ENCODE data around the gene SLC24A3. TPM values are rescaled to one million over a fixed set of nuclear protein-coding genes. Genes with fewer than 3 reads are reported as not detected.
A peak's percentile ranks its signal among the peaks of the same experiment; 100 is the strongest.

SLC24A3 gene
- total and polyA plus RNA-seq, 2 of the 13 experiments (the other 11 are each of a cell fraction or from before 2014, with no cell fraction given) = not detected

DNA sequence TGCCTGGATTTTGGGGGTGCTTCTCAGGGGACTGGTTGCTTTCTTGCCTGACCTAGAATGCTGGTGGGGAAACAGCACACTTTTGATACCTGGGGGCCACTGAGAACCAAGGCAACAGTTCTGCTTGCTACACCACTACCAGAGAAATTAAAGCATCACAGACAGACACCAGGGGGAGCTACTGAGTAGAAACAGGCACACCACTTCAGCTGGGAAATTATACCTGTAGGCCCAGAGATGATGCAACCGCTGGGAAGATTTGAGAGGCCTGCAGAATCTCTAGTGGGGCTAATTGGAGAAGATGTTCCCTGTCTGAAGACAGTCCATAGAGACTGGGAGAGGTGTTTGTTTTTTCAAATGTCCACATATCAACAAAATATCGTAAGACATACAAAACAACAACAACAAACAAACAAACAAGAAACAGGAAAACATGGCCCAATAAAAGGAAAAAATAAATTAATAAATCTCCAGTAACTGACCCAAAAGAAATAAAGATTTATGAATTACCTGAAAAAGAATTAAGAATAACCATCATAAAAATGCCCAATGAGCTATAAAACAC, 416.2 kb downstream of the SLC24A3 start (continued):
- TF ChIP-seq, protein P1, sequence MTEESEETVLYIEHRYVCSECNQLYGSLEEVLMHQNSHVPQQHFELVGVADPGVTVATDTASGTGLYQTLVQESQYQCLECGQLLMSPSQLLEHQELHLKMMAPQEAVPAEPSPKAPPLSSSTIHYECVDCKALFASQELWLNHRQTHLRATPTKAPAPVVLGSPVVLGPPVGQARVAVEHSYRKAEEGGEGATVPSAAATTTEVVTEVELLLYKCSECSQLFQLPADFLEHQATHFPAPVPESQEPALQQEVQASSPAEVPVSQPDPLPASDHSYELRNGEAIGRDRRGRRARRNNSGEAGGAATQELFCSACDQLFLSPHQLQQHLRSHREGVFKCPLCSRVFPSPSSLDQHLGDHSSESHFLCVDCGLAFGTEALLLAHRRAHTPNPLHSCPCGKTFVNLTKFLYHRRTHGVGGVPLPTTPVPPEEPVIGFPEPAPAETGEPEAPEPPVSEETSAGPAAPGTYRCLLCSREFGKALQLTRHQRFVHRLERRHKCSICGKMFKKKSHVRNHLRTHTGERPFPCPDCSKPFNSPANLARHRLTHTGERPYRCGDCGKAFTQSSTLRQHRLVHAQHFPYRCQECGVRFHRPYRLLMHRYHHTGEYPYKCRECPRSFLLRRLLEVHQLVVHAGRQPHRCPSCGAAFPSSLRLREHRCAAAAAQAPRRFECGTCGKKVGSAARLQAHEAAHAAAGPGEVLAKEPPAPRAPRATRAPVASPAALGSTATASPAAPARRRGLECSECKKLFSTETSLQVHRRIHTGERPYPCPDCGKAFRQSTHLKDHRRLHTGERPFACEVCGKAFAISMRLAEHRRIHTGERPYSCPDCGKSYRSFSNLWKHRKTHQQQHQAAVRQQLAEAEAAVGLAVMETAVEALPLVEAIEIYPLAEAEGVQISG (CRISPR knock-in tag; IDR thresholded peaks at IDR 0.05) = peak; percentile 46; the same call in 1 of the 2 replicates
- no peak for TF ChIP-seq RARA (CRISPR knock-in tag; IDR thresholded peaks at IDR 0.05)
- TF ChIP-seq, protein P2, sequence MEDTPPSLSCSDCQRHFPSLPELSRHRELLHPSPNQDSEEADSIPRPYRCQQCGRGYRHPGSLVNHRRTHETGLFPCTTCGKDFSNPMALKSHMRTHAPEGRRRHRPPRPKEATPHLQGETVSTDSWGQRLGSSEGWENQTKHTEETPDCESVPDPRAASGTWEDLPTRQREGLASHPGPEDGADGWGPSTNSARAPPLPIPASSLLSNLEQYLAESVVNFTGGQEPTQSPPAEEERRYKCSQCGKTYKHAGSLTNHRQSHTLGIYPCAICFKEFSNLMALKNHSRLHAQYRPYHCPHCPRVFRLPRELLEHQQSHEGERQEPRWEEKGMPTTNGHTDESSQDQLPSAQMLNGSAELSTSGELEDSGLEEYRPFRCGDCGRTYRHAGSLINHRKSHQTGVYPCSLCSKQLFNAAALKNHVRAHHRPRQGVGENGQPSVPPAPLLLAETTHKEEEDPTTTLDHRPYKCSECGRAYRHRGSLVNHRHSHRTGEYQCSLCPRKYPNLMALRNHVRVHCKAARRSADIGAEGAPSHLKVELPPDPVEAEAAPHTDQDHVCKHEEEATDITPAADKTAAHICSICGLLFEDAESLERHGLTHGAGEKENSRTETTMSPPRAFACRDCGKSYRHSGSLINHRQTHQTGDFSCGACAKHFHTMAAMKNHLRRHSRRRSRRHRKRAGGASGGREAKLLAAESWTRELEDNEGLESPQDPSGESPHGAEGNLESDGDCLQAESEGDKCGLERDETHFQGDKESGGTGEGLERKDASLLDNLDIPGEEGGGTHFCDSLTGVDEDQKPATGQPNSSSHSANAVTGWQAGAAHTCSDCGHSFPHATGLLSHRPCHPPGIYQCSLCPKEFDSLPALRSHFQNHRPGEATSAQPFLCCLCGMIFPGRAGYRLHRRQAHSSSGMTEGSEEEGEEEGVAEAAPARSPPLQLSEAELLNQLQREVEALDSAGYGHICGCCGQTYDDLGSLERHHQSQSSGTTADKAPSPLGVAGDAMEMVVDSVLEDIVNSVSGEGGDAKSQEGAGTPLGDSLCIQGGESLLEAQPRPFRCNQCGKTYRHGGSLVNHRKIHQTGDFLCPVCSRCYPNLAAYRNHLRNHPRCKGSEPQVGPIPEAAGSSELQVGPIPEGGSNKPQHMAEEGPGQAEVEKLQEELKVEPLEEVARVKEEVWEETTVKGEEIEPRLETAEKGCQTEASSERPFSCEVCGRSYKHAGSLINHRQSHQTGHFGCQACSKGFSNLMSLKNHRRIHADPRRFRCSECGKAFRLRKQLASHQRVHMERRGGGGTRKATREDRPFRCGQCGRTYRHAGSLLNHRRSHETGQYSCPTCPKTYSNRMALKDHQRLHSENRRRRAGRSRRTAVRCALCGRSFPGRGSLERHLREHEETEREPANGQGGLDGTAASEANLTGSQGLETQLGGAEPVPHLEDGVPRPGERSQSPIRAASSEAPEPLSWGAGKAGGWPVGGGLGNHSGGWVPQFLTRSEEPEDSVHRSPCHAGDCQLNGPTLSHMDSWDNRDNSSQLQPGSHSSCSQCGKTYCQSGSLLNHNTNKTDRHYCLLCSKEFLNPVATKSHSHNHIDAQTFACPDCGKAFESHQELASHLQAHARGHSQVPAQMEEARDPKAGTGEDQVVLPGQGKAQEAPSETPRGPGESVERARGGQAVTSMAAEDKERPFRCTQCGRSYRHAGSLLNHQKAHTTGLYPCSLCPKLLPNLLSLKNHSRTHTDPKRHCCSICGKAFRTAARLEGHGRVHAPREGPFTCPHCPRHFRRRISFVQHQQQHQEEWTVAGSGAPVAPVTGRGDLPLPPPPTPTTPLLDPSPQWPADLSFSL (CRISPR knock-in tag; IDR thresholded peaks at IDR 0.05) = no peak
- TF ChIP-seq SRSF1 (optimal IDR thresholded peaks at IDR 0.05; ENCODE audit: low read depth, low read length) = no peak
- peak; percentile 96 for TF ChIP-seq CEBPB (IDR thresholded peaks at IDR 0.05; ENCODE audit: borderline replicate concordance, low read depth, low read length)
- TF ChIP-seq ZNF772 (CRISPR knock-in tag; IDR thresholded peaks at IDR 0.05) = no peak
- TF ChIP-seq, protein P3, sequence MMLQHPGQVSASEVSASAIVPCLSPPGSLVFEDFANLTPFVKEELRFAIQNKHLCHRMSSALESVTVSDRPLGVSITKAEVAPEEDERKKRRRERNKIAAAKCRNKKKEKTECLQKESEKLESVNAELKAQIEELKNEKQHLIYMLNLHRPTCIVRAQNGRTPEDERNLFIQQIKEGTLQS (CRISPR knock-in tag; IDR thresholded peaks at IDR 0.05) = peak; percentile 94
- TF ChIP-seq YEATS4 (CRISPR knock-in tag; IDR thresholded peaks at IDR 0.05; ENCODE audit: borderline replicate concordance) = 0 out of 2 replicates have a peak, but pooled peaks have one; percentile 40
- TF ChIP-seq ZNF331 (CRISPR knock-in tag; IDR thresholded peaks at IDR 0.05) = peak; percentile 50; the same call in 1 of the 2 replicates
- TF ChIP-seq NKX3-1 (CRISPR knock-in tag; IDR thresholded peaks at IDR 0.05) = 0 out of 2 replicates have a peak, but pooled peaks have one; percentile 17
- TF ChIP-seq MED1 (CRISPR knock-in tag; IDR thresholded peaks at IDR 0.05) = peak; percentile 34; the same call in 1 of the 2 replicates
- TF ChIP-seq SALL1 (CRISPR knock-in tag; IDR thresholded peaks at IDR 0.05) = peak; percentile 25; the same call in 1 of the 2 replicates
- TF ChIP-seq SMARCC2 (IDR thresholded peaks at IDR 0.05) = no peak
- TF ChIP-seq ARNTL (CRISPR knock-in tag; IDR thresholded peaks at IDR 0.05) = no peak
- TF ChIP-seq ZBTB42 (CRISPR knock-in tag; IDR thresholded peaks at IDR 0.05) = no peak
- TF ChIP-seq ZNF670 (CRISPR knock-in tag; IDR thresholded peaks at IDR 0.05; ENCODE audit: borderline replicate concordance) = no peak
- peak; percentile 79 for TF ChIP-seq ZFY (CRISPR knock-in tag; IDR thresholded peaks at IDR 0.05)
- TF ChIP-seq, protein P4, sequence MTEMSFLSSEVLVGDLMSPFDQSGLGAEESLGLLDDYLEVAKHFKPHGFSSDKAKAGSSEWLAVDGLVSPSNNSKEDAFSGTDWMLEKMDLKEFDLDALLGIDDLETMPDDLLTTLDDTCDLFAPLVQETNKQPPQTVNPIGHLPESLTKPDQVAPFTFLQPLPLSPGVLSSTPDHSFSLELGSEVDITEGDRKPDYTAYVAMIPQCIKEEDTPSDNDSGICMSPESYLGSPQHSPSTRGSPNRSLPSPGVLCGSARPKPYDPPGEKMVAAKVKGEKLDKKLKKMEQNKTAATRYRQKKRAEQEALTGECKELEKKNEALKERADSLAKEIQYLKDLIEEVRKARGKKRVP (CRISPR knock-in tag; IDR thresholded peaks at IDR 0.05) = peak; percentile 92 to 99
- TF ChIP-seq ZNF788 (CRISPR knock-in tag; IDR thresholded peaks at IDR 0.05; ENCODE audit: borderline replicate concordance) = 0 out of 2 replicates have a peak, but pooled peaks have one; percentile 39
